Stimulated activated CD4-positive, alpha-beta T cell treated with anti-CD3 and anti-CD28 coated beads, Interleukin-4, amount 100 ng/mL, for 48 hours (primary cell): ENCODE results near the gene FAM151B.

Experiments used
- DNase-seq, 2 donors: peaks; one replicate each; pipeline ENCODE4 v3.0.0-alpha.2; 2020; ENCODE audit warnings: low read depth in 2 of 2

Gene FAM151B

GRCh38 chr5:80588858-80589540, 101.1 kb downstream of the FAM151B start:
- no peak for DNase-seq

- no peak for DNase-seq
Measured at GRCh38 chr5:80590766-80591165, 102.9 kb downstream of the FAM151B start.

GRCh38 chr5:80591352-80591751, 103.5 kb downstream of the FAM151B start:
- no peak for DNase-seq

- DNase-seq, result no peak
Measured at GRCh38 chr5:80592105-80592504, 104.2 kb downstream of the FAM151B start.
